Neural cell (in vitro differentiated cells): ENCODE data around the gene TXNRD1. TPM values are rescaled to one million over a fixed set of nuclear protein-coding genes. Genes with fewer than 3 reads are reported as not detected.

ENCODE experiments used
- H2AFZ ChIP-seq: fragments of 200-600, 300-800 bp; sonication (generic), shearing (Covaris generic); 2 replicates; pipeline ENCODE4 v1.6.0; 2014; ENCODE audit warnings: low read depth, mild to moderate bottlenecking, antibody characterized with exemption, low read length, moderate library complexity
- H3F3A ChIP-seq: fragments of 200-600 bp; shearing (Covaris generic); 2 replicates; pipeline ENCODE4 v1.6.1; 2016; ENCODE audit warnings: mild to moderate bottlenecking, moderate library complexity, mixed read lengths, antibody characterized with exemption, low read length; ENCODE audit not compliant: insufficient read depth, poor library complexity, severe bottlenecking
- H3K27ac ChIP-seq: fragments of 200-600, 300-800 bp; sonication (generic), shearing (Covaris generic); 2 replicates; pipeline ENCODE4 v1.5.1; 2014; ENCODE audit warnings: mild to moderate bottlenecking, low read length, moderate library complexity
- H3K27me3 ChIP-seq: fragments of 300-800, 200-600 bp; sonication (generic), shearing (Covaris generic); 2 replicates; pipeline ENCODE4 v1.6.0; 2014; ENCODE audit warnings: mild to moderate bottlenecking, low read depth, low read length, moderate library complexity; ENCODE audit not compliant: insufficient read depth
- H3K36me3 ChIP-seq: fragments of 300-800, 200-600 bp; sonication (generic), shearing (Covaris generic); 2 replicates; pipeline ENCODE4 v1.5.1; 2014; ENCODE audit warnings: mild to moderate bottlenecking, antibody characterized with exemption, low read length, moderate library complexity; ENCODE audit not compliant: insufficient read depth
- H3K4me2 ChIP-seq: fragments of 300-800, 200-600 bp; sonication (generic), shearing (Covaris generic); 2 replicates; pipeline ENCODE4 v1.6.0; 2014; ENCODE audit warnings: mild to moderate bottlenecking, low read length
- H3K4me3 ChIP-seq: fragments of 300-800, 200-600 bp; sonication (generic), shearing (Covaris generic); 2 replicates; pipeline ENCODE4 v1.5.1; 2014; ENCODE audit warnings: mild to moderate bottlenecking, low read length, moderate library complexity
- H3K79me2 ChIP-seq: fragments of 200-600 bp; shearing (Covaris generic); replicated peaks from 2 replicates; pipeline ENCODE4 v1.6.0; 2014; ENCODE audit warnings: mild to moderate bottlenecking, low read length, moderate library complexity; ENCODE audit not compliant: insufficient read depth
- H3K9ac ChIP-seq: fragments of 300-800, 200-600 bp; sonication (generic), shearing (Covaris generic); 2 replicates; pipeline ENCODE4 v1.6.1; 2016; ENCODE audit warnings: mild to moderate bottlenecking, low read length, mixed read lengths
- H3K9me2 ChIP-seq: fragments of 200-600 bp; shearing (Covaris generic); 2 replicates; pipeline ENCODE4 v1.6.1; 2016; ENCODE audit warnings: mild to moderate bottlenecking, low read length, mixed read lengths; ENCODE audit not compliant: insufficient read depth
- H3K9me3 ChIP-seq: fragments of 200-600, 300-800 bp; sonication (generic), shearing (Covaris generic); 2 replicates; pipeline ENCODE4 v1.6.1; 2016; ENCODE audit warnings: mild to moderate bottlenecking, mixed run types, low read length, moderate library complexity, mixed read lengths
- H4K20me1 ChIP-seq: fragments of 200-600 bp; shearing (Covaris generic); 2 replicates; pipeline ENCODE4 v1.6.1; 2016; ENCODE audit warnings: mild to moderate bottlenecking, mixed run types; ENCODE audit not compliant: insufficient read depth
- EP300 ChIP-seq: fragments of 450-650 bp; conservative IDR thresholded peaks from 2 replicates; pipeline ENCODE4 v1.6.1; 2014; ENCODE audit warnings: antibody characterized with exemption, mild to moderate bottlenecking, moderate library complexity; ENCODE audit not compliant: poor library complexity, severe bottlenecking
- EZH2 ChIP-seq: fragments of 200-600, 300-800 bp; shearing (Covaris generic), sonication (generic); IDR thresholded peaks from 2 replicates; pipeline ENCODE4 v1.6.1; 2014; ENCODE audit warnings: antibody characterized with exemption, low read length, borderline replicate concordance, mild to moderate bottlenecking; ENCODE audit not compliant: insufficient read depth, poor library complexity, severe bottlenecking
- MXI1 ChIP-seq: fragments of 450-650 bp; conservative IDR thresholded peaks from 2 replicates; pipeline ENCODE4 v1.6.1; 2014; ENCODE audit warnings: antibody characterized with exemption, mild to moderate bottlenecking; ENCODE audit not compliant: poor library complexity, severe bottlenecking
- POLR2AphosphoS5 ChIP-seq: IDR thresholded peaks from 2 replicates; pipeline ENCODE4 v1.6.1; 2012
- RAD21 ChIP-seq: fragments of 450-650 bp; conservative IDR thresholded peaks from 2 replicates; pipeline ENCODE4 v1.6.1; 2014; ENCODE audit warnings: antibody characterized with exemption, mild to moderate bottlenecking, moderate library complexity
- REST ChIP-seq: IDR thresholded peaks from 2 replicates; pipeline ENCODE4 v1.6.1; 2012; ENCODE audit warnings: borderline replicate concordance
- SMC3 ChIP-seq: fragments of 450-650 bp; conservative IDR thresholded peaks from 2 replicates; pipeline ENCODE4 v1.6.1; 2014; ENCODE audit warnings: antibody characterized with exemption, mild to moderate bottlenecking, moderate library complexity; ENCODE audit not compliant: poor library complexity
- TAF1 ChIP-seq: IDR thresholded peaks from 2 replicates; pipeline ENCODE4 v1.6.1; 2012; ENCODE audit warnings: low read depth
- polyA plus RNA-seq: library from polyadenylated mRNA; depleted of rRNA; stranded (reverse); fragments of >200 nt; gene quantifications from 2 replicates; pipeline ENCODE4 v1.2.3, GENCODE V29; 2014
- TF ChIP-seq, protein P1 (sequence below): fragments of 450-650 bp; IDR thresholded peaks from 2 replicates; pipeline ENCODE4 v1.5.1; 2014; ENCODE audit warnings: antibody characterized with exemption, mild to moderate bottlenecking, moderate library complexity; ENCODE audit not compliant: poor library complexity, severe bottlenecking

The TXNRD1 gene
- polyA plus RNA-seq, 1 donor from 2014 or later, result 59.6 TPM

GRCh38 chr12:104315326-104316224 is 100.0 kb downstream of the TXNRD1 start:
- H3K4me3 ChIP-seq, result no peak overlapping the region
- no peaks in the 10 kb centered on the region for H3F3A ChIP-seq
- H3K9me2 ChIP-seq, result no peaks in the 10 kb centered on the region
- H3K79me2 ChIP-seq, result peaks cover 1% of the 10 kb centered on the region
- no peaks in the 10 kb centered on the region for H3K27me3 ChIP-seq
- H3K27ac ChIP-seq, result no peak overlapping the region
- no peak for TF ChIP-seq RAD21
- no peak for TF ChIP-seq REST
- TF ChIP-seq, protein P1, sequence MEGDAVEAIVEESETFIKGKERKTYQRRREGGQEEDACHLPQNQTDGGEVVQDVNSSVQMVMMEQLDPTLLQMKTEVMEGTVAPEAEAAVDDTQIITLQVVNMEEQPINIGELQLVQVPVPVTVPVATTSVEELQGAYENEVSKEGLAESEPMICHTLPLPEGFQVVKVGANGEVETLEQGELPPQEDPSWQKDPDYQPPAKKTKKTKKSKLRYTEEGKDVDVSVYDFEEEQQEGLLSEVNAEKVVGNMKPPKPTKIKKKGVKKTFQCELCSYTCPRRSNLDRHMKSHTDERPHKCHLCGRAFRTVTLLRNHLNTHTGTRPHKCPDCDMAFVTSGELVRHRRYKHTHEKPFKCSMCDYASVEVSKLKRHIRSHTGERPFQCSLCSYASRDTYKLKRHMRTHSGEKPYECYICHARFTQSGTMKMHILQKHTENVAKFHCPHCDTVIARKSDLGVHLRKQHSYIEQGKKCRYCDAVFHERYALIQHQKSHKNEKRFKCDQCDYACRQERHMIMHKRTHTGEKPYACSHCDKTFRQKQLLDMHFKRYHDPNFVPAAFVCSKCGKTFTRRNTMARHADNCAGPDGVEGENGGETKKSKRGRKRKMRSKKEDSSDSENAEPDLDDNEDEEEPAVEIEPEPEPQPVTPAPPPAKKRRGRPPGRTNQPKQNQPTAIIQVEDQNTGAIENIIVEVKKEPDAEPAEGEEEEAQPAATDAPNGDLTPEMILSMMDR, result no peak
- TF ChIP-seq TAF1, result no peak
- TF ChIP-seq SMC3, result no peak
- no peak for TF ChIP-seq EZH2
- TF ChIP-seq EP300, result no peak
- no peak for TF ChIP-seq POLR2AphosphoS5
- no peaks in the 10 kb centered on the region for H3K9me3 ChIP-seq
- no peaks in the 10 kb centered on the region for H4K20me1 ChIP-seq
- H3K4me2 ChIP-seq, result no peak overlapping the region
- no peak overlapping the region for H2AFZ ChIP-seq
- no peak overlapping the region for H3K9ac ChIP-seq
- peaks cover 15% of the 10 kb centered on the region for H3K36me3 ChIP-seq

DNA sequence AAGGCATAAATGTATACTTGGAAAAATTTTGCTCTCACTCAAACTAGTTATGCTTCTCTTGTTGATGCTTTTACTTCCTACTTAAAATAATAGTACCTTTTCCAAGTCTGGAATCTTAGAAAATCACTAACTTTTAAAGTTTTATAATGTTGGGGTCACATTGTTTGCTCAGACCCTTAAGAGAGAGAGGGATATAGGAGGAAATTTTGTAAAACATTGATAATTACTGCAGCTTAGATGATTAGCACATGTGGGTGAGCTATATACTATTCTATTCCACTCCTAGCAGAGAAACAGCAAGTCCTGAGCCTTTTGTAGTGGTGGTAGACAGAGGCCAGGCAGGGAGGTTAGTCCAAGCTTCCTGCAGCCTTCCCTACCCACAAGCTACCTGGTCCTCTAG is 101.4 kb downstream of the TXNRD1 start:
- Histone ChIP-seq H3K79me2 (no peaks in the 10 kb centered on the region), H3K9ac (no peak overlapping the region), H2AFZ (no peak overlapping the region), H4K20me1 (no peaks in the 10 kb centered on the region), H3F3A (no peaks in the 10 kb centered on the region), H3K4me2 (no peak overlapping the region), H3K9me2 (no peaks in the 10 kb centered on the region), H3K27ac (no peak overlapping the region), H3K36me3 (peaks cover 15% of the 10 kb centered on the region), H3K4me3 (no peak overlapping the region), H3K9me3 (no peaks in the 10 kb centered on the region), H3K27me3 (no peaks in the 10 kb centered on the region)
- no peak for TF ChIP-seq EP300
- no peak for TF ChIP-seq MXI1
- no peak for TF ChIP-seq EZH2
- TF ChIP-seq, protein P1, result no peak
- no peak for TF ChIP-seq SMC3
- no peak for TF ChIP-seq RAD21
- TF ChIP-seq TAF1, result no peak
